Vagina (tissue), 2 donors: ENCODE measurements around the gene GOLPH3L.
"Not testable (repeated sequence)": the region's sequence is repeated elsewhere in the genome, so short reads cannot be mapped to it uniquely, and the experiment has no call there.

ENCODE experiments used
- CTCF ChIP-seq, 3 experiments: fragments of 450-650 bp in 2 of 3; fragments of 200-600 bp in 1 of 3; sonication (generic) in 1 of 3; IDR thresholded peaks; one replicate each; pipeline ENCODE4 v1.5.1; 2017 to 2019; ENCODE audit warnings: antibody characterized with exemption in 3 of 3, mild to moderate bottlenecking in 2 of 3, moderate library complexity in 2 of 3
- POLR2A ChIP-seq, 2 donors: fragments of 450-650 bp; IDR thresholded peaks; one replicate each; pipeline ENCODE4 v1.6.1; 2017; ENCODE audit warnings: antibody characterized with exemption in 2 of 2, mild to moderate bottlenecking in 2 of 2, moderate library complexity in 2 of 2
- POLR2AphosphoS5 ChIP-seq, 2 donors: sonication (generic); formaldehyde crosslinking; IDR thresholded peaks; one replicate each; pipeline ENCODE4 v1.9.0; 2017; ENCODE audit warnings: antibody characterized with exemption in 2 of 2, mild to moderate bottlenecking in 2 of 2, low read depth in 1 of 2; ENCODE audit not compliant: insufficient read depth in 1 of 2

GRCh38 chr1:150641126-150641815 is 55.7 kb downstream of the GOLPH3L start:
- TF ChIP-seq POLR2A (IDR thresholded peaks at IDR 0.05); CTCF (IDR thresholded peaks at IDR 0.05); POLR2AphosphoS5 (IDR thresholded peaks at IDR 0.05; ENCODE audit: insufficient read depth in 1 of 2, low read depth in 1 of 2): not testable (repeated sequence)
